Liver (tissue), 9 donors: ENCODE data around the gene RGS10. TPM values are rescaled to one million over a fixed set of nuclear protein-coding genes. Genes with fewer than 3 reads are reported as not detected.
"Not testable (repeated sequence)": the region's sequence is repeated elsewhere in the genome, so short reads cannot be mapped to it uniquely, and the experiment has no call there.

Experiments
- DNase-seq: peaks from one replicate; pipeline ENCODE4 v3.0.0-alpha.2; 2017; ENCODE audit warnings: low spot score
- H3K27ac ChIP-seq, 2 donors: one replicate each; pipeline ENCODE4 v1.7.0; 2013; ENCODE audit warnings: inconsistent platforms in 2 of 2, low read length in 2 of 2, control low read depth in 1 of 2, low read depth in 1 of 2, mild to moderate bottlenecking in 1 of 2
- H3K27me3 ChIP-seq, 4 donors: one replicate each; pipeline versions ENCODE4 v1.6.1 to v1.7.0; 2013; ENCODE audit warnings: low read length in 3 of 4, inconsistent platforms in 1 of 4, mild to moderate bottlenecking in 1 of 4, moderate library complexity in 1 of 4; ENCODE audit not compliant: control insufficient read depth in 4 of 4, insufficient read depth in 4 of 4
- H3K36me3 ChIP-seq, 4 donors: one replicate each; pipeline versions ENCODE4 v1.6.1 to v1.7.0; 2013; ENCODE audit warnings: low read length in 3 of 4, mild to moderate bottlenecking in 3 of 4, low read depth in 1 of 4, moderate library complexity in 1 of 4; ENCODE audit not compliant: control insufficient read depth in 4 of 4, insufficient read depth in 3 of 4
- H3K4me1 ChIP-seq, 4 donors: one replicate each; pipeline versions ENCODE4 v1.6.1 to v1.7.0; 2013; ENCODE audit warnings: low read length in 3 of 4, mild to moderate bottlenecking in 3 of 4, moderate library complexity in 1 of 4; ENCODE audit not compliant: control insufficient read depth in 4 of 4, insufficient read depth in 4 of 4
- H3K4me3 ChIP-seq, 3 donors: one replicate each; pipeline versions ENCODE4 v1.6.1 to v1.7.0; 2013; ENCODE audit warnings: low read length in 3 of 3, control low read depth in 1 of 3, low read depth in 1 of 3, mild to moderate bottlenecking in 1 of 3
- H3K9ac ChIP-seq, 2 donors: one replicate each; pipeline ENCODE4 v1.7.0; 2013; ENCODE audit warnings: low read length in 2 of 2, mild to moderate bottlenecking in 2 of 2, moderate library complexity in 2 of 2, control low read depth in 1 of 2, low read depth in 1 of 2
- H3K9me3 ChIP-seq, 4 donors: one replicate each; pipeline versions ENCODE4 v1.6.1 to v1.7.0; 2013; ENCODE audit warnings: low read length in 3 of 4; ENCODE audit not compliant: control insufficient read depth in 4 of 4
- ATF3 ChIP-seq: IDR thresholded peaks from 2 replicates; pipeline ENCODE4 v1.6.1; 2016; ENCODE audit warnings: antibody characterized with exemption
- CTCF ChIP-seq: fragments of 150-350 bp; IDR thresholded peaks from 2 replicates; pipeline ENCODE4 v1.5.1; 2017; ENCODE audit warnings: improper control_type of control experiment, low read depth, low read length; ENCODE audit not compliant: missing input control
- EGR1 ChIP-seq, 2 donors: IDR thresholded peaks; 2 replicates each; pipeline ENCODE4 v1.6.1; 2016 to 2018; ENCODE audit warnings: antibody characterized with exemption in 2 of 2, low read depth in 2 of 2
- FOXA1 ChIP-seq: IDR thresholded peaks from 2 replicates; pipeline ENCODE4 v1.6.1; 2016; ENCODE audit warnings: antibody characterized with exemption
- FOXA2 ChIP-seq: IDR thresholded peaks from 2 replicates; pipeline ENCODE4 v1.6.1; 2016; ENCODE audit warnings: antibody characterized with exemption
- GABPA ChIP-seq, 2 donors: IDR thresholded peaks in 1 of 2; conservative IDR thresholded peaks in 1 of 2; 2 replicates each; pipeline ENCODE4 v1.6.1; 2016; ENCODE audit warnings: antibody characterized with exemption in 2 of 2, mild to moderate bottlenecking in 1 of 2, moderate library complexity in 1 of 2
- HNF4A ChIP-seq, 2 donors: conservative IDR thresholded peaks; 2 replicates each; pipeline ENCODE4 v1.6.1; 2016; ENCODE audit warnings: antibody characterized with exemption in 2 of 2, mild to moderate bottlenecking in 2 of 2
- HNF4G ChIP-seq: IDR thresholded peaks from 2 replicates; pipeline ENCODE4 v1.6.1; 2016; ENCODE audit warnings: antibody characterized with exemption
- JUND ChIP-seq, 2 donors: IDR thresholded peaks; 2 replicates each; pipeline ENCODE4 v1.6.1; 2016; ENCODE audit warnings: antibody characterized with exemption in 2 of 2
- MAX ChIP-seq: IDR thresholded peaks from 2 replicates; pipeline ENCODE4 v1.6.1; 2016; ENCODE audit warnings: antibody characterized with exemption
- NR2F2 ChIP-seq: IDR thresholded peaks from 2 replicates; pipeline ENCODE4 v1.6.1; 2016; ENCODE audit warnings: antibody characterized with exemption
- RAD21 ChIP-seq, 2 donors: IDR thresholded peaks; 2 replicates each; pipeline ENCODE4 v1.6.1; 2016; ENCODE audit warnings: antibody characterized with exemption in 2 of 2, mild to moderate bottlenecking in 2 of 2
- REST ChIP-seq: IDR thresholded peaks from 2 replicates; pipeline ENCODE4 v1.6.1; 2016; ENCODE audit warnings: antibody characterized with exemption, mild to moderate bottlenecking
- RXRA ChIP-seq, 2 donors: IDR thresholded peaks; 2 replicates each; pipeline ENCODE4 v1.6.1; 2017 to 2018; ENCODE audit warnings: antibody characterized with exemption in 2 of 2, mild to moderate bottlenecking in 1 of 2
- SP1 ChIP-seq: IDR thresholded peaks from 2 replicates; pipeline ENCODE4 v1.6.1; 2018; ENCODE audit warnings: antibody characterized with exemption, mild to moderate bottlenecking
- TAF1 ChIP-seq: conservative IDR thresholded peaks from 2 replicates; pipeline ENCODE4 v1.6.1; 2016; ENCODE audit warnings: antibody characterized with exemption, mild to moderate bottlenecking
- YY1 ChIP-seq: IDR thresholded peaks from 2 replicates; pipeline ENCODE4 v1.6.1; 2016; ENCODE audit warnings: antibody characterized with exemption, mild to moderate bottlenecking
- ZBTB33 ChIP-seq: IDR thresholded peaks from 2 replicates; pipeline ENCODE4 v1.6.1; 2016; ENCODE audit warnings: antibody characterized with exemption
- WGBS: extraction: QIAGEN DNeasy Blood & Tissue Kit; methylation state at CpG from one replicate; pipeline ENCODE4 v1.1.7; 2013; 5-methylcytosine and 5-hydroxymethylcytosine counted together
- polyA plus RNA-seq, 2 donors: library from polyadenylated mRNA; stranded (reverse) in 1 of 2; unstranded in 1 of 2; fragments of 200-250 nt in 1 of 2; fragments of >200 nt in 1 of 2; fragmentation: Nextera tagmentation in 1 of 2; extraction: Ambion mirVana in 1 of 2; gene quantifications; one replicate each; pipeline versions ENCODE4 v1.2.1 to v1.2.3, GENCODE V29; 2013 to 2015
- total RNA-seq, 2 donors: library from RNA; depleted of rRNA; stranded (reverse); fragments of >200 nt; gene quantifications; one replicate each; pipeline ENCODE4 v1.2.3, GENCODE V29; 2014
- donor health status: healthy.
- donor health status: healthy.
- donor health status: healthy.
- donor health status: healthy.
- donor health status: healthy.

The RGS10 gene
- total and polyA plus RNA-seq, 4 donors, result 1.8 to 51.9 (median 2.2) TPM

GRCh38 chr10:119466076-119466475 is 76.4 kb downstream of the RGS10 start:
- no peak overlapping the region for H3K9ac ChIP-seq
- no peaks in the 10 kb centered on the region for H3K4me1 ChIP-seq
- TF ChIP-seq JUND (IDR thresholded peaks at IDR 0.05) (no peak), HNF4A (conservative IDR thresholded peaks at IDR 0.05) (no peak), ATF3 (no peak), GABPA (IDR thresholded peaks at IDR 0.05 in 1 of 2, conservative IDR thresholded peaks at IDR 0.05 in 1 of 2) (no peak), MAX (no peak)
- H3K4me3 ChIP-seq, result no peak overlapping the region
- no peaks in the 10 kb centered on the region for H3K27me3 ChIP-seq
- no peak for DNase-seq
- H3K27ac ChIP-seq, result no peak overlapping the region
- no peaks in the 10 kb centered on the region for H3K9me3 ChIP-seq
- no peaks in the 10 kb centered on the region for H3K36me3 ChIP-seq
- WGBS, result 61% methylated on average over 10 of the region's 10 CpGs

- H3K4me3 ChIP-seq, result no peak overlapping the region
- no peaks in the 10 kb centered on the region for H3K4me1 ChIP-seq
- no peaks in the 10 kb centered on the region for H3K36me3 ChIP-seq
- no peaks in the 10 kb centered on the region for H3K27me3 ChIP-seq
- no peaks in the 10 kb centered on the region for H3K9me3 ChIP-seq
- no peak overlapping the region for H3K9ac ChIP-seq
- TF ChIP-seq HNF4G, result no peak
- TF ChIP-seq NR2F2, result no peak
- TF ChIP-seq ZBTB33, result no peak
- no peak for TF ChIP-seq GABPA (IDR thresholded peaks at IDR 0.05 in 1 of 2, conservative IDR thresholded peaks at IDR 0.05 in 1 of 2)
- no peak for TF ChIP-seq REST
- no peak for TF ChIP-seq CTCF
- no peak for TF ChIP-seq RXRA (IDR thresholded peaks at IDR 0.05)
- TF ChIP-seq HNF4A (conservative IDR thresholded peaks at IDR 0.05), result no peak
- TF ChIP-seq YY1, result no peak
- no peak for TF ChIP-seq ATF3
- TF ChIP-seq FOXA2, result no peak
- TF ChIP-seq TAF1, result no peak
- no peak for TF ChIP-seq RAD21 (IDR thresholded peaks at IDR 0.05)
- TF ChIP-seq FOXA1, result no peak
- no peak for TF ChIP-seq EGR1 (IDR thresholded peaks at IDR 0.05; ENCODE audit: low read depth in 2 of 2)
- TF ChIP-seq JUND (IDR thresholded peaks at IDR 0.05), result no peak
- TF ChIP-seq MAX, result no peak
- TF ChIP-seq SP1, result no peak
- WGBS, result 89% methylated on average over 4 of the region's 4 CpGs
- H3K27ac ChIP-seq, result no peak overlapping the region
- DNase-seq, result no peak
These were observed 77.4 kb downstream of the RGS10 start for GRCh38 chr10:119465085-119465484.

- H3K4me1 ChIP-seq, H3K9me3 ChIP-seq, H3K36me3 ChIP-seq, H3K4me3 ChIP-seq, H3K27me3 ChIP-seq, DNase-seq, H3K27ac ChIP-seq, H3K9ac ChIP-seq: not testable (repeated sequence)
- WGBS, result 88% methylated on average over 2 of the region's 2 CpGs
These were observed 79.3 kb downstream of the RGS10 start for GRCh38 chr10:119463195-119463594.
